Neutrophil (primary cell): ENCODE results near the gene HDHD3.
"Not testable (repeated sequence)": the region's sequence is repeated elsewhere in the genome, so short reads cannot be mapped to it uniquely, and the experiment has no call there.

Source experiments
- H3K27ac ChIP-seq: fragments of 200-600 bp; sonication (generic); 2 replicates; pipeline ENCODE4 v1.5.1; 2016; ENCODE audit warnings: mild to moderate bottlenecking, moderate library complexity
- H3K27me3 ChIP-seq: fragments of 200-600 bp; sonication (generic); 2 replicates; pipeline ENCODE4 v1.6.0; 2016; ENCODE audit warnings: mild to moderate bottlenecking
- H3K36me3 ChIP-seq: fragments of 200-600 bp; sonication (generic); 2 replicates; pipeline ENCODE4 v1.5.1; 2017
- H3K4me1 ChIP-seq, 2 experiments: fragments of 200-600 bp in 1 of 2; sonication (generic) in 1 of 2; 1 replicate in 1 of 2; 2 replicates in 1 of 2; pipeline versions ENCODE4 v1.5.1 to v1.6.1; 2013 to 2016; ENCODE audit warnings: low read depth in 1 of 2, low read length in 1 of 2, mild to moderate bottlenecking in 1 of 2, moderate library complexity in 1 of 2; ENCODE audit not compliant: control insufficient read depth in 1 of 2, insufficient read depth in 1 of 2
- H3K4me3 ChIP-seq, 2 experiments: fragments of 200-600 bp in 1 of 2; sonication (generic) in 1 of 2; 1 replicate in 1 of 2; 2 replicates in 1 of 2; pipeline ENCODE4 v1.5.1; 2013 to 2016; ENCODE audit warnings: low read depth in 1 of 2, low read length in 1 of 2, mild to moderate bottlenecking in 1 of 2, moderate library complexity in 1 of 2
- H3K9me3 ChIP-seq: fragments of 200-600 bp; sonication (generic); 2 replicates; pipeline ENCODE4 v1.5.1; 2016
- CTCF ChIP-seq: fragments of 200-600 bp; sonication (generic); IDR thresholded peaks from 2 replicates; pipeline ENCODE4 v1.5.1; 2016; ENCODE audit warnings: antibody characterized with exemption

The HDHD3 gene

GRCh38 chr9:113387560-113388230 lies 10.9 kb upstream of the HDHD3 start:
- H3K36me3 ChIP-seq: peaks cover 74% of the 10 kb centered on the region
- no peak for TF ChIP-seq CTCF

GRCh38 chr9:113386571-113387393 lies 10.0 kb upstream of the HDHD3 start:
- H3K27ac ChIP-seq: no peak overlapping the region
- no peaks in the 10 kb centered on the region for H3K27me3 ChIP-seq
- H3K4me1 ChIP-seq: no peaks in the 10 kb centered on the region
- no peak for TF ChIP-seq CTCF
- no peak overlapping the region for H3K4me3 ChIP-seq
- no peaks in the 10 kb centered on the region for H3K9me3 ChIP-seq
- H3K36me3 ChIP-seq: peaks cover 65% of the 10 kb centered on the region

More at GRCh38 chr9:113387560-113388230, 10.9 kb upstream of the HDHD3 start:
- Histone ChIP-seq H3K27ac (no peak overlapping the region), H3K27me3 (no peaks in the 10 kb centered on the region), H3K4me3 (no peak overlapping the region), H3K4me1 (no peaks in the 10 kb centered on the region), H3K9me3 (no peaks in the 10 kb centered on the region)

- Histone ChIP-seq H3K9me3 (no peaks in the 10 kb centered on the region), H3K4me1 (peaks cover 4 to 5% of the 10 kb centered on the region in 2 experiments), H3K4me3 (no peak overlapping the region), H3K27me3 (no peaks in the 10 kb centered on the region), H3K36me3 (peaks cover 17% of the 10 kb centered on the region), H3K27ac (no peak overlapping the region)
- TF ChIP-seq CTCF: no peak
Observed at GRCh38 chr9:113381909-113382411, 5.2 kb upstream of the HDHD3 start.

GRCh38 chr9:113381441-113381840 lies 4.7 kb upstream of the HDHD3 start:
- not testable (repeated sequence) for H3K9me3 ChIP-seq, H3K4me1 ChIP-seq, H3K4me3 ChIP-seq, H3K27me3 ChIP-seq, H3K27ac ChIP-seq
- H3K36me3 ChIP-seq: peaks cover 12% of the 10 kb centered on the region

- TF ChIP-seq CTCF: no peak
- H3K4me3 ChIP-seq: no peak overlapping the region
- H3K9me3 ChIP-seq: no peaks in the 10 kb centered on the region
- no peaks in the 10 kb centered on the region for H3K27me3 ChIP-seq
- H3K4me1 ChIP-seq: peaks cover 4 to 5% of the 10 kb centered on the region in 2 experiments
- H3K27ac ChIP-seq: no peak overlapping the region
- peaks cover 7% of the 10 kb centered on the region for H3K36me3 ChIP-seq
Observed at GRCh38 chr9:113380869-113381378, 4.1 kb upstream of the HDHD3 start.

- H3K36me3 ChIP-seq: not testable (repeated sequence)
Observed at GRCh38 chr9:113379829-113380210, 3.0 kb upstream of the HDHD3 start.

GRCh38 chr9:113379094-113379828 lies 2.5 kb upstream of the HDHD3 start:
- H3K36me3 ChIP-seq, H3K27me3 ChIP-seq, H3K27ac ChIP-seq, H3K4me1 ChIP-seq, H3K9me3 ChIP-seq, H3K4me3 ChIP-seq: not testable (repeated sequence)

More at GRCh38 chr9:113379829-113380210, 3.0 kb upstream of the HDHD3 start:
- H3K9me3 ChIP-seq, H3K27me3 ChIP-seq, H3K4me3 ChIP-seq, H3K27ac ChIP-seq, H3K4me1 ChIP-seq: not testable (repeated sequence)
